Glomerular visceral epithelial cell (primary cell): ENCODE data around the gene PARD3B.
"Not testable (repeated sequence)": the region's sequence is repeated elsewhere in the genome, so short reads cannot be mapped to it uniquely, and the experiment has no call there.

Experiments
- DNase-seq: peaks from one replicate; pipeline ENCODE4 v3.0.0-alpha.2; 2016; ENCODE audit errors: extremely low spot score

PARD3B gene

DNA sequence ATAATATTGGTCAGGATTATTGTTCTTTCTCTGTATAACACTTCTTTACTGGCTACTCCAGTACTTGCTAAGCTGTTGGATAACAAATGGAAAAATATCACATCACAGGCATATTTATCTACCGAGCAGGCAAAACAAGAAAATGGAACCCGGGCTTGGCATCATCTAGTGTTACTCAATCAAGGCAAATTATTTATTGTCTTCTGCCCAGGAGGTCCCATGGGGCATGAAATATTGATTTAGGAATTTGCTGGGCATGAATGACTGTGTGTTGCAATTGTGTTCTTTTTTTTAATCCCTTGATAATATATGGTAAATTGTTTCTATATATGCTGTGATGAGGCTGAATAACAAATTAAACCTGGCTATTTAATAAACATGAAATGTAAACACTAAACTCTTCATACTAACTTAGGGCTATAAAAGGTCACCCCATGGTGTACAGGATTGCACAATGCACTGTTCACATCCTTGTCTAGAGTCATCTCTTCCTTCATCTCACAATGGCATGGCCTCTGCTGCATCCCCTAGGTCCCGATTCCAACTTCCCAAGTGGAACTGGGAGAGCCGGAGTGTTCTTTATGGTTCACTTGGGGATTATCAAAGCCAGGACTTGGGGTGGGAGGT, 2.2 kb upstream of the PARD3B start:
- no peak for DNase-seq

DNA sequence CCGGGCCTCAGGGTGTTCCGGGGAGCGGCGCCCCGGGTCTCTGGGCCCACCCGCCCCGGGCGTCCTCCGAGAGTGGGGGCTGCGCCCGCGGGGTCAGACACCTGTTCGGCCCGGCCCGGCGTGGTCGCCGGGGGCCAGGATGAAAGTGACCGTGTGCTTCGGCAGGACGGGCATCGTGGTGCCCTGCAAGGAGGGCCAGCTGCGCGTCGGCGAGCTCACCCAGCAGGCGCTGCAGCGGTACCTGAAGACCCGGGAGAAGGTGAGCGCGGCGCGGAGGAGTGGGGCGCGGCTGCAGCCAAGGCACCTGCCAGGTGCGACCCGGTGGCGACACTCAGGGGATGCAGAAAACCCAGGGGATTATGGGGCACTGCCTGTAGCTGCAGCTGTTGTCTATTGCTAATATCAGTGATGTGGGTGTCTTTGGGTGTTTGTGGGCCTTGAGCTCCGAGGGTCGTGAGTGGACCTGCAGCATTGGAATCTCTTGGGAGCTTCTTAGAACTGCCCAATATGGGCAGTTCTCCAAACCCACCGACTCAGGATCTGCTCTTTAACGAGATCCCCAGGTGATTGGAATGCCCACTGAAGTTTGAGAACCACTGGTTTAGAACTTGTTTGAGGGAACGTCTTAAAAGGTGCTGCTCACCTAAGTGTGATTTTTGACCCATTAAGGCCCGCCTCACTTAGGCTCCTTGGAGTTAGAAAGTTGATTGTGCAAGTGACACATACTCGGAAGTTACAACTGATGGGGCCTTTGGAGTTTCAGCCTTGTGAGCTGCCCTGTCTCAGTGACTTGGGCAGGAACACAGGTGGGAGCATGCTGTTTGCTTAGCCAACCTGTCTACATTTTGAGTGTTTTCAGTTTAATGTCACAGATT, 823 bp downstream of the PARD3B start:
- DNase-seq: peak; percentile 21

DNA sequence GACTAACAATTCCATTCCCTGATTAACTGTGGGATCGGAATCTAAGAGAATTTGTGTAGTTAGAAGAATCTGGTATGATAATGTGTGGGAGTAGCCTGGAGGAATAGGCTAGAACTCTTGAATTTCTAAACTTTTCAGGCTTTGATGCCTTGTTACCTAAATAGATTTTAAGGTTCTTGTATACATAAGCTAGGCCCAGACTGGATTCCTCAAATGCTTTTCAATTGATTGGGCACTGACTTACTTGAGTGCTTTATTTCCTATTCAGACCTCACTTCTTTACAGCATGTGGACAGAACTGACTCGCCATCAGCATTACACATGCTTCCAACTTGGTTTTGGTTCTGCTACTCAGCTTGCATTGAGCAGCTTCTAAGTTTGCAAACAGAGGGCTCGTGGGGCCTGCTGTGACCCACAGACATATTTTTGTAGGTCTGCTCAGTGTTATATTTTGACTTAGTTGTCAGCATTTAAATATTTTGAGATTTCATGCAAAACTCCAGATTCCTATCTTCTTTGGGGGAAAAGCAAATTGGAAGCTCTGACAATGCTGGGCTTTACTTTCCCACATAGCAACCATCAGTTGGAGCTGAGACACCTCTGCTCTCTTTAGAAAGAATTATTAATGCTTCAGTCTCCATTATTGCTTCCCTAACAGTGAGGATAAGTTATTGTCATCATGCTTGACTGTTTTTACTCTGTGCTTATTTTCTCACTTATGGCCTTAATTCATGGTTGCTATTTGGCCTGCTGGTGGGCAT, 5.7 kb downstream of the PARD3B start:
- peak; percentile 16 for DNase-seq

DNA sequence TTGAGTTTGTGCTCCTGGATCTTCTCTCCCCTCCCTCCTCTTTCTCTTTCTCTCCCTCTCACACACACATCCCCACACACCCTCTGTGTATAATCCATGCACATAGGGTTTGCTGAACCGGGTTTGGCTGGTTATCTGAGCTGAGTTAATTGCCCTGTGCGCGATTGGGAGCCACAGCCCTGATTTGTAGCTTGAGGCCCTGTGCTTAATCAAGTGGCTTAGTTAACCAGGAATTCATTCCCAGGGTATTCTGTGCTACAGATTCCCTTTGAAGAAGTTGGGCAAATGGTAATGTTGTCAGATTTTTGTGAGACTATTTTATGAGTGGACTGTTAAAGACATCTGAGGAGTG, 6.2 kb downstream of the PARD3B start:
- no peak for DNase-seq

DNA sequence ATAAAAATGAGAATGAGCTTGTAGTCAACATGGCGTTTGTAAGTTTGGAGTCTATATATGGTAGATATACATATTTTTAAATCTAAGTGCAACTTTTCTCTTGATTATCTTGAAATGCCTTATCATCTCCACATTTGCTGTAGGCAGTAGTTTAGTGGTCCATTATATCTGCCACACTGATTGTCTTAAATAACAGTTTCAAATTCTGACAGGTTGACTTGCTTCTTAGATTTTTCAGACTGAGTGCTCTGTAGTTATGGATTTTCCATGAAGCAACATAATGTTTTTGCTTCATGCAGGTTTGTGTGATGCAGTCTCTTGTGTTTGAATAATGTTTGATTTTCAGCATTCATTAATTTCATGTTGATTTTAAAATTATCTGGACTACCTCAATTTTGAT, 12.3 kb downstream of the PARD3B start:
- DNase-seq: no peak

DNA sequence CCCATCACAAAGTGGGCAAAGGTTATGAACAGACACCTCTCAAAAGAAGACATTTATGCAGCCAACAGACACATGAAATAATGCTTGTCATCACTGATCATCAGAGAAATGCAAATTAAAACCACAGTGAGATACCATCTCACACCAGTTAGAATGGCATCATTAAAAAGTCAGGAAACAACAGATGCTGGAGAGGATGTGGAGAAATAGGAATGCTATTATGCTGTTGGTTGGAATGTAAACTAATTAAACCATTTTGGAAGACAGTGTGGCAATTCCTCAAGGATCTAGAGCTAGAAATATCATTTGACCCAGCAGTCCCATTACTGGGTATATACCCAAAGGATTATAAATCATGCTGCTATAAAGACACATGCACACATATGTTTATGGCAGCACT, 14.1 kb downstream of the PARD3B start:
- DNase-seq: not testable (repeated sequence)

DNA sequence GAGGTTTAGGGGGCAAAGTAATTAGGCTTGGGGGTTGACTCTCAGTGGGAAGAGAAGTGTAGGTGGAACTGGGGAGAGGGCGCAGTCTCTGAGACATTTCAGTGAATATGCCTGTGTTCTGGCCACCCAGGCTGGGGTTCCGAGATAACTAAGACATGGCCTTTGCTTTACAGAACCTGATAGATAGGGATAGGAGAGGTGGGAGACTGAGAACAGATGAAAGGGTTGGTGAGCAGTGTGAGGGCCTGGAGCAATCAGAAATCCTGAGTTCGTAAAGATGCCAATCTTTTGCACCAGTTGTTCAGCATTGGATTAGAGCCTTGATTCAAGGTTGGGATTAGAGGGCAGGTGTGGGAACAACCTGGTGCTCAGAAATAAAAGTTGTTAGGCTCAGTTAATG, 15.6 kb downstream of the PARD3B start:
- no peak for DNase-seq

DNA sequence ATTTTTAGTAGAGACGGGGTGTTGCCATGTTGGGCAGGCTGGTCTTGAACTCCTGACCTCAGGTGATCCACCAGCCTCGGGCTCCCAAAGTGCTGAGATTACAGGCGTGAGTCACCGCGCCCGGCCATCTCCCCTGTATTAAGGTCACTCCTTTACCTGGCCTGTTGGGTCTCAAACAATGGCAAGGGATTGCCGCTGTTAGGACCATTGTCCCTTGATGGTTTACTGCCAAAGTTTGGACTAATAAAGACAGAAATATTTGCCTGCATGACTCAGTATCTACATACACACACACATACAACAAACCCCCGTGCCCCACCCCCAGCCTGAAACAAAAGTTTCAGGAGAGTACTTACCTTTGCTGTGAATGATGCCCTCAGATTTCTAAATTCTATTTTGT, 16.5 kb downstream of the PARD3B start:
- no peak for DNase-seq

DNA sequence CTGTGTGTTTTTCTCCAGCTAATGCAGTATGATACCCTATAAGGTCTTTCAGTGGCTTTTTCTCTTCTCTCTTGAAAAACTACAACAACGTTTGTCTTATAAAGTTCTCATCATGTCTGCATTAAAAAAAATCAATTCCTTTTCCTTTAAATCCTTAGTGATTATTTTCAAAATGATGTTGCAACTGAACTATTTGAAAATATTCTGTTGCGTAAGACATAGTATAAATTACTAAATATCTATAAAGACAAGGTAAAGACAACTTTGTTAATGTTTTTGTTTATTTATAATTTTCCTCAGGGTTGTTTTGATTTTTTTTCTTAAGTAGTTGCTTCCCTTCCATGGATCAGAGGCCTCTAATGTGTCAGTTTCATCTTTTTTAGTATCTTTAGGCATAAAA, 21.2 kb downstream of the PARD3B start:
- DNase-seq: no peak

DNA sequence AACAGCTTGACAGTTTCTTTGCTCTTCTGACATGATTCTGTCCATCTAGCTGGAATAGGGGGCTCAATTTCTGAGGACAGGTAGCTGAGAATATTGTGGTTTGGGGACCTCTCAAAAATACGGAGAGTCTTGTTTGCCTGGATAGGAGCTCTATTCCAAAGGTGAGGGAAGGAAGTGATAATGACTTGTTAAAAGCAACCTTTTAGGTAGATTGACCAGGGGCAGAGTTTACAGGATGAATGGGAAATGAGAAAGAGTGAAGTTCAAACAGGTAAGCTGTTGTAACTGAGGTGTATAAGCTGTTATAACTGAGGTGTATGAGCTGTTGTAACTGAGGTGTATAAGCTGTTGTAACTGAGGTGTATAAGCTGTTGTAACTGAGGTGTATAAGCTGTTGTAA, 25.1 kb downstream of the PARD3B start:
- no peak for DNase-seq

DNA sequence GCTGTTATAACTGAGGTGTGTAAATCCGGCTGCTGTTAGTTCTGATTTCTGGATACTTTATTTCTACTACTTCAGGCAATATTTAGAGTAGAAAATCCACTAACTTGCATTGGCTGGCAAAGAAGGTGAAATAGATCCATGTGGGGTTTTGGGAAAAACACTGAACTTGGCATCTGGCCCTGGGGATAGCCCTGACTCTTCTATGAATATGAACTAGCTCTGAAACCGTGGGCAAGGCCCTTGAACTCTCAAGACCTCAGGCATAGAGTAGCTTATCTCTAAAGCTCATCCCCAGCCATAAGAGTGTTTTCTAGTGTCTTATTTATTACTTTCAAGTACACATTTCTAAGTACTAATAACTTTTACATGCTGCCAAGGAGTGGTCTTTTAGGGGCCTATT, 25.8 kb downstream of the PARD3B start:
- DNase-seq: no peak

DNA sequence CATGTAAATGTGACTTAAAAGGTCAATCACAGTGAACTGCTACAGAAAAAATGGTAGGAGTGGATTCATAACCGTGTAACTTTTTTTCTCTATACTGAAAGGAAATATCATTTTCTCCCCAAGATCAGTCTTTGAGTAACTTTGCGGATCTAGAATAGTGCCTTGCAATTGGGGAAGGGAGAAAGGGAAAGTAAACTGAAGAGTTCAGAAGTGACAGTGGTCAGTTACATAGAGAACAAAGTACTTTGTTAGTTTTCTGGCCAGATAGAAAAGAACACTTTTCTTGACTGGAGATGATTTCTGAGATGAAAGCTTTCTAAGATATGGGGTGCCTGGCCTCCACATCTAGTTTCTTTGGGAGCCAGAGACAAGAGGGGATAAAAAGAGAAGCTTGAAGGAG, 26.6 kb downstream of the PARD3B start:
- no peak for DNase-seq

DNA sequence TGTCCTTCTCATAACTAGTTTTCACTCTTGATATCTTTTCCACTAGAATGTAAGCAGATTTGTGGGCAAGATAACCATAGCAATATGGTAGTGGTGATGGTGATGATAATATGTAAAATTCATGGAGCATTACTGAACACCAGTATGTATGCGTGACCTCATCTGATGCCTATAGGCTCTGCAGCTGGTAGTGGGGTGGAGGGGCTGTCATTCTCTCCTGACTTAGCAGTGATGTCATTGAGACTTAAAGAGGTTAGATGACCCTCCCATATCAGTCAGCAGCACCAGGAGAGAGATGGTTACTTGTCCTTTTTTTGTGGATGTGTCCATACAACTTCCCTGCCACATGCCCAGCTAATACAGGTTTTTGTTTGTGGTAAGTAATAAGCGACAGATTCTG, 27.9 kb downstream of the PARD3B start:
- DNase-seq: no peak

DNA sequence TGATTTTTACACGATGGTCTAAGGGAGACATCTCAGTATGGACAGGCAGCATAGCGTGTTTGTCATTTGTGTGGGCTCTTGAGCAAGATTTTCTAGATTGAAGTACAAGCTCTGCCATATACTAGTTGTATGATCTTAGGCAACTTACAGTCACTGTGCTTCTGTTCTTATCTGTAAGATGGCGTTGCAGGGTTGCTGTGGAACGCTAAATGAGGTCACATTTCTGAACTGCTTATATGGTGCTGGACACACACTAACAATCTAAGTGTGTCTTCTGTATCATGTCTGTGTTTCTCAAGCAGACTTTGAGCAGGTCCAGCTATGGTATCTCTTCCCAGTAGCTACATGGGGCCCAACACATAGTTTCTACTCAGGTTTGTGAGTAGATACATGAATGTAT, 29.2 kb downstream of the PARD3B start:
- DNase-seq: no peak

DNA sequence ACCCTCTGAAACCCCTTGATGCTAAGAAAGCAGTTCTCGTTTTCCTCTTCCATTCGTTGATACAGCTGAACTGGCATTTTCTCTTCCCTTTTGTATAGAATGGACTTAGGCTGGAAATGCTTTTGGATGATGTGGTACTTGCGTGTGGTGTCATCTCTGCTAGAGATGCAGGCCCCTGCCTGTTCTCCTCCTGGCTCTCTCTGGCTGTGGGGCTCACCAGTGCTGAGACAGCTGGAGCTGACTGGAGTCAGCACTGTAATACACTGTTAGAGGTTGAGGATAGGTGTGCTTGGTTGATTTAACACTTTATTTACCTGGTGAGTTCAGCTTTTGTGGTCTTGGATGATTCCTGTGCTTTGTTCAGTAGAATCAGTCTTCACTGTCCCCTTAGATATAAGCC, 30.2 kb downstream of the PARD3B start:
- no peak for DNase-seq

DNA sequence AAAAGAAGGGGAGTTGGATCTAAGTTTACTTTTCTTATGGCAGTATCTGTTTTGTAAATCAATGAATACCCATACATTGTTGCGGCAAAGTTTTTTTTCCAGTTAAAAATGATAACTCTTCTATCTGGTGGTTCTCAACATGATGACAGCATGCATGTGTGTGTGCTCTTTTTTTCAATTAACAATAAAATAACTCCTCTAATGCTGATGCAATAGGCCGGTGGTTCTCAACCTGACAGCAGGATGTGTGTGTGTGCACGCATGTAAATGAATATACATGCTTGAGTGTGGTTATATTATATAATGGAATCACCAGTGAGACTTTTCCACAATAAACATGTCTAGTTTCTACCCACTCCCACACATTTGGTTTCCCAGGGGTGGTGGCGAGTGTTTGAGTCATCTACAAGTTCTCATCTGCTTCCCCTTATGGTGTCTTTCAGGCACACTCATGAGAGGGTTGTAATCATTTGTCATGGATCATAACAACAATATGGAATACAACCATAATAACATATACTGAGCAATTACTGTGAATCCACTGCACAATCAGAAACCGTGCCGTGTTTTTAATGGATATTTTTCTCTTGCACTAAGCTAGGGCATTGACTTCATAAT, 31.2 kb downstream of the PARD3B start:
- DNase-seq: no peak

DNA sequence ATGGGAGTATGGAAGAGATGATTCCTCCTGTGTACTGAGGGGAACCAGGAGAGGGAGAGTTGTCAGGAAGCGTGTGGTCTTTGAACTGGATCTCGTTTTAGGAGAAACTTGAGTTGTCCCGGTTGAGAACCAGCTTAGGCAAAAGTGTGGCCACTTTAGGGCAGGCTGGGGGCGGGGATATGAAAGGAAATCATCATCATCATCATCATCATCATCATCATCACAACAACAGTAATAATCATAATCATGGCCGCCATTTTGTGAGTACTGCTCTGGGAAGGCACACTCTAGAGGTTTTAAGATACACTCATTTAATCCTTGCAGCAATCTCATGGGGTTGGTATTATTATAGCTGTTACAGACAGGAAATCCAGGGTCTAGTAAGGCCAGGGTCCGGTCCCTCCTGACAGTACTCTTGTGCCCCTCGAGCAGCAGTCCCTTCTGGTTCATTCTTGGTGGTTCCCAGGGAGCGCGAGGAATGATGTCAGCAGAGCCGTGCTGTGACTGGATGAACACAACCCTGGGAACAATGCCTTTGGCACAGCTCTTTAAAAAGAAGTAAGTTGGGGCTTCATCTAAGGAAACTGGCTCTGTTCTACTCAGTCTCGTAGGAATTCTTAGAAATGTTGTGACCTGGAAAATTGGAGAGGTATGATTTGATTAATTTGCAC, 33.8 kb downstream of the PARD3B start:
- DNase-seq: no peak

DNA sequence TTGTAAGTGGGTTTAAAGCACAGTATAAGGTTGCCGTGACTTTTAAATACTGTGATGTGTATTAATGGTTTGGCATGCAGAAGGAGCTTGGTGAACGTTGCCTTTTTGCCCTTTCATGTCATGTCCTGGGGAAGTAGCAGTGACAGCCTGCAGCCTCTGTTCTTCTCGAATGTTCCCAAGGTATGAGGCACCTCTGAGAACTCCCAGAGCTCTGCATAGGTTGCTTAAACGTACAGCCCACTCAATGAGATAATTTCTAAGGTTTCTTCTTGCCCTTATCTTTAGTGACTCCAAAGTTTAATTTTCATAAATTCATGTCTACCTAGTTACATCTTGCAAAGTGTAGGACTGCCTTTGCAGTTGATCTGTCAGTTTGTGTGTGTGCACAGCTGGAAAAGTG, 36.7 kb downstream of the PARD3B start:
- no peak for DNase-seq

DNA sequence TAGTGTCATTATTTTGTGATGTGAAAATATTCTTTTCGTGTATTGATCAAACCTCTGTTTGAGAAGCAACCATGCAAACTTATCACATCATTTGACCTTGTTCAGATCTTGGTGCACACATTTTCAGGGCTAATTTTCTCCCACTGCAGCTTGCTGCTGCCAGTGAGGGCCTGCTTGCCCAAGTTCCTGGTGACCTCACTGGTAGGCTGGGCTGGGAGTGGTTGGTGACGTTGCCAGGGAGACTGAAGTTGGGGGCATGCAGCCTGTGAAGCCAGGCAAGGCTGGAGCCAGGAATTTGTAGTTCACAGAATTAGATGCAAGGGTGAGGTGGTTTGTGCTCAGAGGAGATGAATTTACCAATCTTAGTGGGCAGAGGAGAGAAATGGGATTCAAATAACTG, 38.5 kb downstream of the PARD3B start:
- DNase-seq: peak; percentile 2

DNA sequence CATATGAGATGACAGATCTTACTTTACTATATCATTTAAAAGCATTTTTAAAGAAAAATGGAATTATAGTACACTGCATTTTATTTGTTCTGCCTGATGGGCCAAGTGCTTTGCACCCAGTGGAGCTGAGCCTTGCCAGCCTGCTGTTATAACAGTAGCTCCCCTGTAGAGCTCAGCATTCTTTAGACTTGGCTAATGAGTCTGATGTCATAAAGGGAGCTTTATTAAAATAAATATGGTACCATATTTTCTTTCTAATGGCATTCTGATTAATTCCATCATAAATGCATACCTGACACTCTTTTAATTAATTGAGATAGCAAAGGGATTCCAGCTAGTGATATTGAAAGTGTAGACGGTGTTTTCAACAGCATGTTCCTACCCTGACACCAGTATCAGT, 40.7 kb downstream of the PARD3B start:
- no peak for DNase-seq

DNA sequence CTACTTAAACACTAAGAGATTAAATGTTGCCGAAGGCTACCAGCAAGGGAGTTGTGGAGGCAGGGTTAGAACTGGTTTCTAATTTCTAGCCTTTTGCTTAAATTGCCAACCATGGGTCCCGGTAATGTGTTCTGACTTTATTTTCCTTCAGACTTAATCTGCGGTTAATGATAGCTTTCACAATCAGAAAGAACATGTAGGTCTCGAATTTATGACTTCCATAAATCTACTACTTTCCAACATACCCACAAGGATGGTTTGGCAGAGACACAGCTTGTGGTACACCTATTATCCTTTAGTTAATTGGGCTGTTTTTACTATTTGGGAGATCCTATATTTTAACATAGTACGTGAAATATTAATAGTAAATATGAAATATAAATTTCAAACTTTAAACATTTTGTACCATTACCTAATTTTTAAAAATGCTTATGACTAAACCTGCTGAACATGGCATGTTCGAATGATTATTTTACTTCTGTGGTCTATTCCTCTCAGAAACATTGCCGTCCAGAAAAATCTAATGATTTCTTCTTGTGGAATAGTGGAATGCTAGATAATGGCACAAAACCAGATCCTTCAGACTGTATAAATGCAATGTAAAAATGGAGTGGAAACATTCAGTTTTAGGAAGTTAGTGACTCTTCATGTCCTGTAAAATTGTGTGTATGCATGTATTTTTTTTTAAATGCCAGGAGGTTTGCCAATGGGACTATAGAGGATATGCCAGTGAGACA, 41.3 kb downstream of the PARD3B start:
- no peak for DNase-seq
